Progenitor cell of endocrine pancreas (in vitro differentiated cells): ENCODE measurements around the gene MEGF10. TPM values are rescaled to one million over a fixed set of nuclear protein-coding genes. Genes with fewer than 3 reads are reported as not detected.

Source experiments
- DNase-seq: peaks from one replicate; pipeline ENCODE4 v3.0.0; 2021; ENCODE audit warnings: low spot score; ENCODE audit not compliant: unreplicated experiment
- H3K27ac Mint-ChIP-seq: 2 replicates; pipeline ENCODE4 v1.8.0; 2021; ENCODE audit warnings: mild to moderate bottlenecking, moderate library complexity, mixed read lengths
- H3K27me3 Mint-ChIP-seq: 2 replicates; pipeline ENCODE4 v1.8.0; 2021; ENCODE audit warnings: mixed read lengths
- H3K36me3 Mint-ChIP-seq: 2 replicates; pipeline ENCODE4 v1.8.0; 2022; ENCODE audit warnings: mixed read lengths; ENCODE audit not compliant: insufficient read depth
- H3K4me1 Mint-ChIP-seq: 2 replicates; pipeline ENCODE4 v1.8.0; 2021; ENCODE audit warnings: low read depth, mixed read lengths
- H3K4me3 Mint-ChIP-seq: 2 replicates; pipeline ENCODE4 v1.8.0; 2021; ENCODE audit warnings: low read depth, mild to moderate bottlenecking, moderate library complexity, mixed read lengths
- H3K9me3 Mint-ChIP-seq: 2 replicates; pipeline ENCODE4 v1.8.0; 2021; ENCODE audit warnings: low read depth, mixed read lengths
- CTCF ChIP-seq: fragments of 200-600 bp; sonication (generic); IDR thresholded peaks from one replicate; pipeline ENCODE4 v1.5.0; 2021; ENCODE audit warnings: antibody characterized with exemption, mild to moderate bottlenecking; ENCODE audit not compliant: unreplicated experiment
- total RNA-seq: library from RNA; stranded (reverse); gene quantifications from 2 replicates; pipeline ENCODE4 v1.2.1, GENCODE V29; 2021

Gene MEGF10
- total RNA-seq, 1 donor from 2014 or later = 12.5 TPM

GRCh38 chr5:127330116-127330515, 39.5 kb downstream of the MEGF10 start:
- Mint-ChIP-seq H3K36me3 (no peaks in the 10 kb centered on the region), H3K4me3 (no peak overlapping the region), H3K4me1 (no peaks in the 10 kb centered on the region), H3K27ac (no peak overlapping the region), H3K9me3 (no peaks in the 10 kb centered on the region), H3K27me3 (peaks cover 7% of the 10 kb centered on the region)
- DNase-seq = no peak
- no peak for TF ChIP-seq CTCF

- H3K27me3 Mint-ChIP-seq = peaks cover 7% of the 10 kb centered on the region
- H3K4me1 Mint-ChIP-seq = no peaks in the 10 kb centered on the region
- H3K36me3 Mint-ChIP-seq = no peaks in the 10 kb centered on the region
- H3K27ac Mint-ChIP-seq = no peak overlapping the region
- H3K4me3 Mint-ChIP-seq = no peak overlapping the region
- H3K9me3 Mint-ChIP-seq = no peaks in the 10 kb centered on the region
- no peak for DNase-seq
- TF ChIP-seq CTCF = no peak
Observed at GRCh38 chr5:127331890-127332649, 41.5 kb downstream of the MEGF10 start.

- H3K27ac Mint-ChIP-seq = no peak overlapping the region
- H3K36me3 Mint-ChIP-seq = no peaks in the 10 kb centered on the region
- H3K9me3 Mint-ChIP-seq = no peaks in the 10 kb centered on the region
- H3K27me3 Mint-ChIP-seq = peaks cover 7% of the 10 kb centered on the region
- no peak for DNase-seq
- TF ChIP-seq CTCF = no peak
- no peaks in the 10 kb centered on the region for H3K4me1 Mint-ChIP-seq
- H3K4me3 Mint-ChIP-seq = no peak overlapping the region
Observed at GRCh38 chr5:127333483-127333882, 42.9 kb downstream of the MEGF10 start.

- Mint-ChIP-seq H3K27ac (no peak overlapping the region), H3K4me3 (no peak overlapping the region), H3K4me1 (no peaks in the 10 kb centered on the region), H3K9me3 (no peaks in the 10 kb centered on the region), H3K27me3 (peaks cover 4% of the 10 kb centered on the region), H3K36me3 (no peaks in the 10 kb centered on the region)
- no peak for DNase-seq
- no peak for TF ChIP-seq CTCF
Observed at GRCh38 chr5:127335381-127335780, 44.8 kb downstream of the MEGF10 start.

- no peak overlapping the region for H3K27ac Mint-ChIP-seq
- no peak overlapping the region for H3K4me3 Mint-ChIP-seq
- H3K4me1 Mint-ChIP-seq = no peaks in the 10 kb centered on the region
Observed at GRCh38 chr5:127337876-127338275, 47.3 kb downstream of the MEGF10 start.

More at GRCh38 chr5:127337876-127338275, 47.3 kb downstream of the MEGF10 start:
- DNase-seq = no peak
- H3K9me3 Mint-ChIP-seq = no peaks in the 10 kb centered on the region
- TF ChIP-seq CTCF = no peak
- peaks cover 2% of the 10 kb centered on the region for H3K36me3 Mint-ChIP-seq
- no peaks in the 10 kb centered on the region for H3K27me3 Mint-ChIP-seq
